GF-D8 (cell line): ENCODE measurements around the gene OCA2.
"Not testable (repeated sequence)": the region's sequence is repeated elsewhere in the genome, so short reads cannot be mapped to it uniquely, and the experiment has no call there.

ENCODE experiments used
- DNase-seq: peaks from one replicate; lab custom pipeline; 2025; lab: John Stamatoyannopoulos, UW

OCA2 gene

DNA sequence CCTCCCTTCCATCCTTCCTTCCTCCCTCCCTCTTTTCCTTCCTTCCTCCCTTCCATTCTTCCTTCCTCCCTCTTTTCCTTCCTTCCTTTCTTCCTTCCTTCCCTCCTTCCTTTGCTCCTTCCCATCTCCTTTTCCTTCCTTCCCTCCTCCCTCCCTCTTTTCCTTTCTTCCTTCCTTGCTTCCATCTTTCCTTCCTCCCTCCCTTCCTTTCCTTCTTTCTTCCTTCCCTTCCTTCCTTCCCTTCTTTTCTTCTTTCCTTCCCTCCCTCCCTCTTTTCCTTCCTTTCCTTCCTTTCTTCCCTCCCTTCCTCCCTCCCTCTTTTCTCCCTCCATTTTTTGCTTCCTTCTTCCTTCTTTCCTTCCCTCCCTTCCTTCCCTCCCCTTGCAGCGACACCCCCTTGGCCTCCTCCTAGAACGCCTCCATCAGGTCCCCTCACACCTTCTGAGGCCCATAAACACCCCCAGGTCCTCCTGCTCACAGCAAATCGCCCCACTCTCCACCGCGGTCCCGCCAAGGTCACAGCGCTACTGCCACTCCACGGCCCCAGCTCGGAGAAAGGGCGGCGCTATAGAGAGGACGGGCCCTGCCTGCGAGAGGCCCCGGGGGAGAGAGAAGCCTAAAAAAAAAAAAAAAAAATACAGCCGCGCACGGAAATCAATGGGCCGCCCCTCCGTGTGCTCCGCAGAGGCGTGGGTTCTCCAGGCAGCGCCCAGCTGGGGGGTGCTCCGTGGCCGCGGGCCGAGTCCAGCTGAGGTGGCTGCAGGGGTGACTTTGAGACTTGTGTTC is 328.2 kb downstream of the OCA2 start:
- DNase-seq, result no peak

DNA sequence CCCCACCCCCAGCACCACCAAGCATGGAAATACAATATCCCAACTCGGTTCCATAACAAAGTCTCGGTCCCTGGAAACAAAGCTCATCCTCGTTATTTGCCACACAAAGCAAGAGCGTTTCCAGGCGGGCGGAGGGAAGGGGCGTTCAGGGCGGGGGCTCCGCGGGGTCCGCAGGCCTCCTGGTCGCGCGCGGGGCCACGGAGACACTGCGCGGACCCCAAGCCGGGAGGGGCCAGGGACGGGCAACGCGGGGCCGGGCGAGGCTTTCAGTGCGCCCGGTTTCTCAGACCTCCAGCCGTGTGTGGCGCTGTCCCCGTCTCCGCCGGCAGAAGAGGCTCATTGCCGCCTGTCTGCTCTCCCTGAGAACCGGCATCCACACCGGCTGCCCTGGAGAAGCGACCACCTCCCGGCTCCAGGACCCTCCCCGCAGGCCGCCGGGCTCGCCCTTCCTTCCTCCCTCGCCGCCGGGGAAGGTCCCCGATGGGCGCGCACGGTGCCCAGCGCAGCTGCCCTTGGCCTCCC is 329.0 kb downstream of the OCA2 start:
- DNase-seq, result no peak

- no peak for DNase-seq
These were observed 329.5 kb downstream of the OCA2 start for GRCh38 chr15:27769652-27770051.

DNA sequence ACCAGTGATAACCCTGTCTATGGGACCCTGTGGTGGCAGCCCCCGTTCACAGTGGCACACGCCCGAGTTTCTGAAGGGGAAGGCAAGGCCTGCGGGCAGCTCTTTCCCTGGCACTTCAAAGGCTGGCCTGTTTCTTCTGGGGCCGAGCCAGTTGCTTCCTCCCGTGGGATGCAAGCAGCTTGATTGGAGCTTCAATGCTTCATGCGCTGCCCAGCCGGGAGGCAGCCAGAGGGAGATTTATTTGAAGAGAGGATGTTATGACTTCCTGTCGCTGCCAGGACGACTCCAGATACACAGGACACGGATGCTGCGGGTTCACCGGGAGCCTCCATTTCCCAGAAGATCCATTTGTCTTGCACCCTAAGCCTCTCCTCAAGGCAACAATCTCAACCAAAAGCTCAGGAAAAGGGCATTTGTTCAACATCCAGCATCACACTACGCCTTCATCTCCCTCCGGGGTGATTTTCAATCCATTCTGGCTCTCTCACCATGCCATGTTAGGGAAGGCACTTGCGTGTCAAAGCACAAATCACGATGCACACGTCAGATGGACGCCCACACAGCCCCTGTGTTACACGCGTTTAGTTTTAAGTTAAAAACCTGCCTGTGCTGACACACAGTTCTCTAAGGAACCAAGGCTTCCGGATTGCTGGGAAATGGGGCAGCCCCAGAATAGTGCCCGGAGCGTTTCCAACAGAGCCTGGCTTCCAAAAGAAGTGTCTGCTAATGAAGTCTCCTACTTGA is 330.2 kb downstream of the OCA2 start:
- no peak for DNase-seq

DNA sequence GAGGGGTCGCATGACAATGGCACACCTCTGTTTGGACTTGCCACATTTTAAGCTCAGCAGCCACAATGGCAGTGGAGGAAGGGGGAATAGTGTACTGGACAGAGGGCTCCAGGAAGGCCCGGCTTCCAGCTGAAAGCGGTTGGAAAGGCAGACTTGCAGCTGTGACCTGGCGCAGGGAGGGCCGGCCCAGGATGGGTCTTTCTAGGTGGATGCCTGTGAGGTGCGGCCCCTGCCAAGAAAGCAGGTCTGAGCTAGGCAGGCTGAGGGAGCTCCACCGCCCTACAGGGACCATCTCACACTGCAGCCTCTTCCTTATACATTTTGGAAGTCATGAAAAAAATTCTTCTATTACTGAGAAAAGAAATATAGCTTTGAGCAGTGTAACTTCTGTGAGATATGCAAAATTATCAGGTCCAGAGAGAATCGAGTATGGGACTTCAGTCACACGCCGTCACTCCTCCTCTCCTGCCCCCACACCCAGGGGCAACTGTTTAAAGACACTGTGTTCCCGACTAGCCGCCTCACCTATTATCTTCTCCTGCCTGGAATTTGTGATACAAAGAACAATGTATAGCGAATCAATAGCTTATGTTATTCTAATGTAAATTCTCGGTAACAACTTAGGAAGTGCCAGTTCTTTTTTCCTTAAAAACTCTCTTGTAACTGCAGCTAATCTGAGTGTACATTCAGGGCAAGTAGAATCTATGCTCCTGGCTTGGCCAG is 331.0 kb downstream of the OCA2 start:
- no peak for DNase-seq

DNA sequence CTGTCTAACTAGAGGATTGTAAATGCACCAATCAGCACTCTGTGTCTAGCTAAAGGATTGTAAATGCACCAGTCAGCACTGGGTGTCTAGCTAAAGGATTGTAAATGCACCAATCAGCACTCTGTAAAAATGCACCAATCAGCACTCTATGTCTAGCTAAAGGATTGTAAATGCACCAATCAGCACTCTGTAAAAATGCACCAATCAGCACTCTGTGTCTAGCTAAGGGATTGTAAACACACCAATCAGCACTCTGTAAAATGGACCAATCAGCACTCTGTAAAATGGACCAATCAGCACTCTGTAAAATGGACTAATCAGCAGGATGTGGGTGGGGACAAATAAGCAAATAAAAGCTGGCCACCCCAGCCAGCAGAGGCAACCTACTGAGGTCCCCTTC is 331.7 kb downstream of the OCA2 start:
- not testable (repeated sequence) for DNase-seq

DNA sequence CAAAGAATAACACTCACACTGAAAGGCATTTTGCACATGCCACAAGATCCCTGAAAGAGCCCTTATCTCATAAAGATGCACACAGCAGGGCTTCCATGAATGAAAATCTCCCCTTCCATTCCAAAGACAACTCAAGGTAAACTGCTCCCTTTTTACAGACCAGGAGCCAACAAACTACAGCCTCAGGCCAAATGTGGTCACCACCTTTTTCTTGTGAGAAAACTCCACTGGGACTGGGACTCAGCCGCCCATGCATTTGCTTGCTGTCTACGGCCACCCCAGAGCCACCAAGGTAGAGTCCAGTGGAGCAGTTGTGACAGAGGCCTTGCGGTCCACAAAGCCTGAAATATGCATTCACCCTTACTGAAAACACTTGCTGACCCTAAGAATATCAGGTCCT is 334.8 kb downstream of the OCA2 start:
- no peak for DNase-seq

DNA sequence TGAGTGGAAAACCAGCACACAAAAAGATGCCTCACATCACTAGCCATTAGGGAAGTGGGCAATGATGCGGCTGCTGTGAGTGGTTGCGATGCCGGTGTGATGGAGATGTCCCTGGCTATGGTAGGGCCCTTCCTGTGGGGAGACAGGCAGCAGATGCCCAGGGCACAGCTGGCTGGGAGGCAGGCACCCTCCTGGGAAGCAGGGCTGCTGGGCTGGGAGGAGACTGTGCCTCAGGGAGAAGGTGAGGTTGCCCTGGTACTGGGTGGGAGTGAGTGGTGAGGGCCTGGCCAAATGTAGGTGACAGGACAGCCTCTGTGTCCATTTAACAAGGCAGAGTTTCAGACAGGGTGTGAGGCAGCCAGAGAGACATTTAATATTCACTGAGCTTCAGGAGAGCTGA is 335.6 kb downstream of the OCA2 start:
- no peak for DNase-seq

DNA sequence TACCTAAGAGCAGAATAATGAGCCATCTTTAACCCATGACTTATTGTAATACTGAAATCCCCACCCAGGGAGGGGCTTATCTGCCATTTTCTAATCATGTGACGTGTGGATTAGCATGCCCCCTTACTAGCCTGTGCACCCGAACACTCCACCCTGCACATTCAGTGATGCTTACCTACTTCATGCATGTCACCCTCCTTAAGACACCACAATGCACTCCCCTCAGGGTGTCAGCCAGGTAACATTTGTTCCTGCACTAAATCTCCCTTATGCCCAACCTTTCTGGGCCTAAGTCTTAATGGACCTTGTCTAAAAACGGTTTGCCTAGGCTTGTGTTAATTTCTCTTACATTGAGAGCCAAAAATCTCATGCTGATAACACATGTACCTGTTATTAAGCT is 336.6 kb downstream of the OCA2 start:
- no peak for DNase-seq

DNA sequence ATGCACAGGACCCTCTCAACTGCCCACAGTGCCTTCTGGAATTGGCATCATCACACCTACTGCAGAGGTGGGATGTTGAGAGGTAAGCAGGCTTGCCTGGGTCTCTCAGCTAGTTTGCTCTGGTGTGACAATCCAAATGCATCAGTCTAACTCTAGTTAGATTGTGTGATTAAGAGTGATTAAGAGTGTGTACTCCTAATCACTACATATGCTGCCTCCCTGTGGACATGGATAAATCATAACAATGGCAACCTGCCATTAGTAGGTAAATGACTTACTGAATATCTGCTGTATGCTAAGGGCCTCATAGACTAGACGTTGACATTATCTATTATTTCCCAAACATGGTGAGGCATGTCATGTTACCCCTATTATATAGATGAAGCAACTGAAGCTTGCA is 342.1 kb downstream of the OCA2 start:
- DNase-seq, result no peak

- no peak for DNase-seq
These were observed 346.4 kb downstream of the OCA2 start for GRCh38 chr15:27752691-27753090.

GRCh38 chr15:27747997-27748396 is 351.1 kb downstream of the OCA2 start:
- DNase-seq, result no peak

- DNase-seq, result no peak
These were observed 352.6 kb downstream of the OCA2 start for GRCh38 chr15:27746401-27746955.

DNA sequence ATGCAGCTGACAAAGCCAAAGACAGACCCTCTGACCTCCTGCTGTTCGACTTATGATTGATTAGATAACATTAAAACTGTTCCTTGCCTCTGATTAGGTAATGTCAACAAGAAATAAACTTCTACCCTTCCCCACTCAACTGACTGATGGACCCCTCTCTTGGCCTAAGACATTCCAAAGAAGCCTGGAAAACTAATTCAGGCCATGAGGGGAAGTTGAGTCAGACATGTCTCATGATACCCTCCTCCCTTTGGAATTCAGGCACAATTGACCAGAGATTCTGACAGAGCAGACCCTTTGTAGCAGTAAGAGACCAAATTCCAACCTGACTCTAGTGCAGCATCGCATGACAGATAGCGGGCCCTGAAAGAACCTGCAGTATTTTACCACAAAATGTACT is 354.5 kb downstream of the OCA2 start:
- no peak for DNase-seq

DNA sequence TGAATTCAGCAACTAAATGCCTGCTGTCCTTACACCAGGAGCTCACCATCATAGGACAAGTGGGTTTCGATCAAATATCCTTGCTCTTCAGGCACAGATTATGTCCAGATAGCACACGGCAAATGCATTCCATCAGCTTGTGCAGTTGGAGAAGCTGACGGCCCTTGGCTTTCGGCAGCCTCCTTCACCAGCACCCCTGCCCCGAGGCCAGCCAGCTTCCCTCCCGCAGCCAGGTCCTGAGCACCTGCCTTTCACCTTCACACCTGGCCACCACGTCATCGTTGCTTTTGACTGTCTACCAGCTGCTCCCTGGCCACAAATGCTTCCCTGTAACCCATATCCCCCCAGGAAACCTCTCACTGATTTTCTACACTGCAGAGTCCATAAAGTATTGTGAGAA is 355.5 kb downstream of the OCA2 start:
- DNase-seq, result no peak

- DNase-seq, result no peak
These were observed 356.2 kb downstream of the OCA2 start for GRCh38 chr15:27742751-27743477.

DNA sequence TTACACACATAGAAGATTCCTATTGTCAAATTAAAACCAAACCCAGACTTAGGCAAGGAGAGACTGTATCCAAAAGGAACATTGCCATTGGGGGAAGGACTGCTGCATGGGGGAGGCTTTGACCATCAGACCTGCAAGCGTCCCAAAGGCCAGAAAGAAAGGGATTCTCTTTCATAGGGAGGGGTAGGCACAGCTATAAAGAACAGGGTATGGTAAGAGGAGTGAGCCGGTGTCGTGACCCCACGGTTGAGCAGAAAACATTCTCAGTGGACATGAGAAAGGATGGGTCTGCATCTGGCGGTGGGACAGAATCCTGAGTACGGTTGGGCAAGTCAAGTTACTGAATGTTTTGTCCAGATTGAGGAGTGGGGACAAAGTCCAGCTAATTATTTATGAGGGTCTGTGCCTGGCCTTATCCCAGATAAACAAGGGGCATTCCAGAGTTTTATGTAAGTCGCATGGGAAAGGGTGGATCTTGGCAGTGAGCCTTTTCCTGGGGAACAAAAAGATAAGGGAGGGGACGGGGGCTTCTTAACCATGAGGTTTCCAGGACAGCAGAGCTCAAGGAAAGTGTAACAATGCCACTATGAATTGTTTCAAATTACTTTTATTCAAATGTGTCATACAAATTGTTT is 357.8 kb downstream of the OCA2 start:
- DNase-seq, result no peak

DNA sequence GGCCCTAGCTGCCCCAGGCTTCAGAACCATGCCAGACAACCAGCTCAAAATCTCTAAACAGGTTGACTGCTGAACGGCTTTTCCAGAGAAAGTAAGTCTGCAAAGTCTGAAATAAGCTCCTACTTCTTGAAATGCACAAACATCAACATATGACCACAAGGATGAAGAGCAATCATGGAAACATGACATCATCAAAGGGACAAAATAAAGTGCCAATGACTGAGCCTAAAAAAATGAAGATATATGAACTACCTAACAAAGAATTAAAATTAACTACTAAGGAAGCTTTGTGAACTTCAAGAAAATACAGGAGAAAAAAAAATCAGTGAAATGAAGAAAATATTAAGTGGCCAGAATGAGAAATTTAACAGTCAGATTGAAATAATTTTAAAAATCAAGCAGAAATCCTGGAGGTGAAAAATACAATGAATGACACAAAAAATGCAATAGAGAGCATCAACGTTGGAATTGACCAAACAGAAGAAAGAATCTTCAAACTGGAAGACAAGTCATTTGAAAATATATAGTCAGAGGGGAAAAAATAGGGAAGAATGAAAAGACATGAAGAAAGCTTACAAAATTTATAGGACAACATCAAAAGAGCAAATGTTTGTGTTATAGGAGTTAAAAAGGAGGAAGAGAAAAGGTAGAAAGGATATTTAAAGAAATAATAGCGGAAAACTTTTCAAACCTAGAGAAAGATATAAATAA is 364.2 kb downstream of the OCA2 start:
- DNase-seq, result no peak

GRCh38 chr15:27731776-27732175 is 367.3 kb downstream of the OCA2 start:
- DNase-seq, result no peak

DNA sequence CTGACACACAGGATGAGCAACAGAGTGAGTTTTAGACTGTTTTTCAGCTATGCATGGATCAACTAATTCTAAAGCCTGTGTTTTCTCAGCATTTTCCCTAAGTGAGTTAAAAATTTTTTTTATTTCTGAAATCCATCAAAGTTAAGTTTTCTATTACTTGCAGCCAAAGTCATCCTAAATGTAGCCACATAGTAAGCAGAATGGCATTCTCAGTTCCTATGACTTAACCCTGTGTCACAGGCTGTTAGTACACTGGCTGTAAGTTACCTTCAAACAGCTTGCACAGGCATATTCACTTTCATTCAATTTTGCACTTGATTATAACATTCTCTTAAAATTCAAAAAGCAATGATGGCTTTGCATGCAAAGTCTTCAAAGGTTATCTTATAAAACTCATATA is 368.2 kb downstream of the OCA2 start:
- no peak for DNase-seq

GRCh38 chr15:27725731-27726130 is 373.4 kb downstream of the OCA2 start:
- DNase-seq, result no peak
